ENCODE results near the gene KCNMA1. TPM values are rescaled to one million over a fixed set of nuclear protein-coding genes. Genes with fewer than 3 reads are reported as not detected.
A peak's percentile ranks its signal among the peaks of the same experiment; 100 is the strongest.

Gene KCNMA1
- polyA plus RNA-seq, 1 donor from 2014 or later = 60.8 TPM

- H3K27me3 ChIP-seq (ENCODE audit: insufficient read depth, low read depth, low read length) = no peaks in the 10 kb centered on the region
- peak overlapping the region; percentile 7 for H3K9ac ChIP-seq (ENCODE audit: low read length)
- no peaks in the 10 kb centered on the region for H4K20me1 ChIP-seq (ENCODE audit: insufficient read depth)
- no peaks in the 10 kb centered on the region for H3F3A ChIP-seq (ENCODE audit: insufficient read depth, low read length, poor library complexity, severe bottlenecking)
- no peak overlapping the region for H3K4me2 ChIP-seq (ENCODE audit: low read length)
- H3K9me3 ChIP-seq (ENCODE audit: low read length) = no peaks in the 10 kb centered on the region
- H3K27ac ChIP-seq (ENCODE audit: low read length) = peak overlapping the region; percentile 69
- no peaks in the 10 kb centered on the region for H3K79me2 ChIP-seq (replicated peaks; ENCODE audit: insufficient read depth, low read length)
- H2AFZ ChIP-seq (ENCODE audit: low read depth, low read length) = no peak overlapping the region
- H3K4me3 ChIP-seq (ENCODE audit: low read length) = peak overlapping the region; percentile 27
- H3K36me3 ChIP-seq (ENCODE audit: insufficient read depth, low read length) = no peaks in the 10 kb centered on the region
- no peaks in the 10 kb centered on the region for H3K9me2 ChIP-seq (ENCODE audit: insufficient read depth, low read length)
- TF ChIP-seq REST (IDR thresholded peaks at IDR 0.05; ENCODE audit: borderline replicate concordance) (peak; percentile 59), EP300 (conservative IDR thresholded peaks at IDR 0.05; ENCODE audit: poor library complexity, severe bottlenecking) (peak; percentile 67), EZH2 (IDR thresholded peaks at IDR 0.05; ENCODE audit: borderline replicate concordance, insufficient read depth, low read length, poor library complexity, severe bottlenecking) (no peak)
These were observed 80.5 kb downstream of the KCNMA1 start for GRCh38 chr10:77556990-77557601.

GRCh38 chr10:77555591-77556212, 81.9 kb downstream of the KCNMA1 start:
- TF ChIP-seq SMC3 (conservative IDR thresholded peaks at IDR 0.05; ENCODE audit: poor library complexity) (no peak), EP300 (conservative IDR thresholded peaks at IDR 0.05; ENCODE audit: poor library complexity, severe bottlenecking) (no peak), TAF1 (IDR thresholded peaks at IDR 0.05; ENCODE audit: low read depth) (no peak)
- Histone ChIP-seq H3K36me3 (ENCODE audit: insufficient read depth, low read length) (no peaks in the 10 kb centered on the region), H2AFZ (ENCODE audit: low read depth, low read length) (no peak overlapping the region), H3K79me2 (replicated peaks; ENCODE audit: insufficient read depth, low read length) (no peaks in the 10 kb centered on the region), H3K27ac (ENCODE audit: low read length) (peak overlapping the region; percentile 69), H3F3A (ENCODE audit: insufficient read depth, low read length, poor library complexity, severe bottlenecking) (no peaks in the 10 kb centered on the region), H4K20me1 (ENCODE audit: insufficient read depth) (no peaks in the 10 kb centered on the region), H3K4me3 (ENCODE audit: low read length) (no peak overlapping the region), H3K27me3 (ENCODE audit: insufficient read depth, low read depth, low read length) (no peaks in the 10 kb centered on the region), H3K9me3 (ENCODE audit: low read length) (no peaks in the 10 kb centered on the region), H3K9ac (ENCODE audit: low read length) (no peak overlapping the region), H3K4me2 (ENCODE audit: low read length) (no peak overlapping the region), H3K9me2 (ENCODE audit: insufficient read depth, low read length) (no peaks in the 10 kb centered on the region)

- Histone ChIP-seq H3K27ac (ENCODE audit: low read length) (no peak overlapping the region), H3K36me3 (ENCODE audit: insufficient read depth, low read length) (no peaks in the 10 kb centered on the region), H3K9ac (ENCODE audit: low read length) (no peak overlapping the region), H3K79me2 (replicated peaks; ENCODE audit: insufficient read depth, low read length) (no peaks in the 10 kb centered on the region), H3K4me2 (ENCODE audit: low read length) (no peak overlapping the region), H3K9me2 (ENCODE audit: insufficient read depth, low read length) (no peaks in the 10 kb centered on the region), H2AFZ (ENCODE audit: low read depth, low read length) (no peak overlapping the region), H3K9me3 (ENCODE audit: low read length) (no peaks in the 10 kb centered on the region), H4K20me1 (ENCODE audit: insufficient read depth) (no peaks in the 10 kb centered on the region), H3K4me3 (ENCODE audit: low read length) (no peak overlapping the region), H3K27me3 (ENCODE audit: insufficient read depth, low read depth, low read length) (no peaks in the 10 kb centered on the region), H3F3A (ENCODE audit: insufficient read depth, low read length, poor library complexity, severe bottlenecking) (no peaks in the 10 kb centered on the region)
- TF ChIP-seq REST (IDR thresholded peaks at IDR 0.05; ENCODE audit: borderline replicate concordance) = no peak
- no peak for TF ChIP-seq RAD21 (conservative IDR thresholded peaks at IDR 0.05)
- no peak for TF ChIP-seq EP300 (conservative IDR thresholded peaks at IDR 0.05; ENCODE audit: poor library complexity, severe bottlenecking)
- no peak for TF ChIP-seq TAF1 (IDR thresholded peaks at IDR 0.05; ENCODE audit: low read depth)
- TF ChIP-seq SMC3 (conservative IDR thresholded peaks at IDR 0.05; ENCODE audit: poor library complexity) = no peak
- no peak for TF ChIP-seq EZH2 (IDR thresholded peaks at IDR 0.05; ENCODE audit: borderline replicate concordance, insufficient read depth, low read length, poor library complexity, severe bottlenecking)
- TF ChIP-seq CTCF (IDR thresholded peaks at IDR 0.05; ENCODE audit: poor library complexity, severe bottlenecking) = no peak
- TF ChIP-seq POLR2AphosphoS5 (IDR thresholded peaks at IDR 0.05) = no peak
- no peak for TF ChIP-seq MXI1 (conservative IDR thresholded peaks at IDR 0.05; ENCODE audit: poor library complexity, severe bottlenecking)
These were observed 82.6 kb downstream of the KCNMA1 start for GRCh38 chr10:77554996-77555397.

Measured in neural cell (in vitro differentiated cells).